ENCODE measurements around the gene PAPPA. TPM values are rescaled to one million over a fixed set of nuclear protein-coding genes. Genes with fewer than 3 reads are reported as not detected.

Gene PAPPA
- total and polyA plus RNA-seq, 5 donors, result 0.59 to 7.0 (median 2.1) TPM

DNA sequence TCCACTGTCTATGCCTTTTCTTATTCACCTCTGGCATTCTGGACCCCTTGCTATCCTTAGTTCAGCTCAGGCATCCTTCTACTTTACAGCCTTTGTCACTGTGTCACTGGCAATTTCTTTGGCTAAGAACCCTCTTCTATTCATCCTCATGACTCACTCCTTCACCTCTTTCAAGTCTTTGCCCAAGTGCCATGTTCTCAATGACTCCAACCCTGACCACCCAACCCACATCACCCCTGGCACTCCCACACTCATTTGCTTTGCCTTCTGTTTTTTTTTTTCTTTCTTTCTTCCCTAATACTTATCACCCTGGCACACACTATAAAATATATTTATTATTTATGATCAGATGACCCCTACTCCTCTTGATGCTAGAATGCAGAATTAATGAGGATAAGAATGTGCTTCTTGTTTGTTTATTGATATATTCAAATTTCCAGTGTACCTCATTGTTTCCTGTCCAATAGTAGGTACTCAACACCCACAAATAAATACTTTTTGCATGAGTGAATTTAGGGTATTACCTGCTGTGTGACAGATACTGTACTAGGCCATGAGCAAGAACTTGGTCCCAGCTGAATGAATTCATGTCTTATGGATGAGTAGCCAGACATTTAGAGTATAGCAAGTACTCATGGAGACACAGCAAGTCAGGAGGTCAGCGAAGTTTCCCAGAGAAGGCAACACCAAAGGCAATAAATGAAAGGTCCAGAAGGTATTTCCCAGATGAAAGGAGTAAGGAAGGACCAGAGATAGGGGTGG lies 236.1 kb downstream of the PAPPA start:
- ATAC-seq, result no peak
- no peak overlapping the region for H3K4me3 ChIP-seq (ENCODE audit: low read length)
- no peak for DNase-seq
- H3K27me3 ChIP-seq (ENCODE audit: control insufficient read depth, insufficient read depth), result no peaks in the 10 kb centered on the region
- 95% methylated on average over 1 of the region's 1 CpG for WGBS
- H3K4me1 ChIP-seq (ENCODE audit: control insufficient read depth, insufficient read depth, low read length), result no peaks in the 10 kb centered on the region
- H3K27ac ChIP-seq (ENCODE audit: low read length), result no peak overlapping the region
- no peaks in the 10 kb centered on the region for H3K9me3 ChIP-seq (ENCODE audit: control insufficient read depth, low read length)
- intact Hi-C loops (cut with DNase I), result no loop called here

- H3K27ac ChIP-seq (ENCODE audit: low read length), result no peak overlapping the region
- H3K4me3 ChIP-seq (ENCODE audit: low read length), result no peak overlapping the region
- DNase-seq (no peak), ATAC-seq (no peak)
- H3K4me1 ChIP-seq (ENCODE audit: control insufficient read depth, insufficient read depth, low read length), result no peaks in the 10 kb centered on the region
- no peaks in the 10 kb centered on the region for H3K27me3 ChIP-seq (ENCODE audit: control insufficient read depth, insufficient read depth)
- H3K9me3 ChIP-seq (ENCODE audit: control insufficient read depth, low read length), result no peaks in the 10 kb centered on the region
- 84% methylated on average over 7 of the region's 7 CpGs for whole genome bisulfite sequencing
- intact Hi-C loops (cut with DNase I), result no loop called here
Observed at GRCh38 chr9:116390303-116391228, 237.0 kb downstream of the PAPPA start.

- H3K9me3 ChIP-seq (ENCODE audit: control insufficient read depth, low read length), result no peaks in the 10 kb centered on the region
- no peak overlapping the region for H3K27ac ChIP-seq (ENCODE audit: low read length)
- WGBS, result 83% methylated on average over 4 of the region's 4 CpGs
- intact Hi-C loops (cut with DNase I), result no loop called here
- no peak overlapping the region for H3K4me3 ChIP-seq (ENCODE audit: low read length)
- no peaks in the 10 kb centered on the region for H3K27me3 ChIP-seq (ENCODE audit: control insufficient read depth, insufficient read depth)
- DNase-seq, result peak in 1 of 3 donors; percentile 19
- no peak for ATAC-seq
- no peaks in the 10 kb centered on the region for H3K4me1 ChIP-seq (ENCODE audit: control insufficient read depth, insufficient read depth, low read length)
Observed at GRCh38 chr9:116391306-116391900, 237.8 kb downstream of the PAPPA start.

DNA sequence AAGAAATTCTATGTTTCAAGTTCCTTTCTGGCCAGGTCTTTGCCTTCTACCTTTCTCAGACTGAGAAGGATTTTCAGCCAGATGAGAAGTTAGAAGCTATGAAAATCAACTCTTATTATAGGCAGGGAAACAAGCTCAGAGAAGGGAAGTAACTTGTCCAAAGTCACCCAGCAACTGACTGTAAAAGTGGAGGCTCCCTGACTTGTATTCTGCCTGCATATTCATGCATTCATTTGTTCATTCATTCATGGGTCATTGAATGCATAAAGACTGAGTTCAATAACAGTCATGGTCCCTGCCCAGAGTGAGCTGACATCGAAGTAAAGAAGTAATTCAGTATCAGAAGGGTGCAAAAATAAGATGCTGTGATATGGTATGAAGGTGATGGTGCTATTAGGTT lies 239.6 kb downstream of the PAPPA start:
- Histone ChIP-seq H3K27ac (ENCODE audit: low read length) (no peak overlapping the region), H3K27me3 (ENCODE audit: control insufficient read depth, insufficient read depth) (no peaks in the 10 kb centered on the region), H3K4me3 (ENCODE audit: low read length) (no peak overlapping the region), H3K9me3 (ENCODE audit: control insufficient read depth, low read length) (no peaks in the 10 kb centered on the region), H3K4me1 (ENCODE audit: control insufficient read depth, insufficient read depth, low read length) (no peaks in the 10 kb centered on the region)
- intact Hi-C loops (cut with DNase I), result no loop called here
- WGBS, result 94% methylated on average over 1 of the region's 1 CpG
- DNase-seq (no peak), ATAC-seq (no peak)

DNA sequence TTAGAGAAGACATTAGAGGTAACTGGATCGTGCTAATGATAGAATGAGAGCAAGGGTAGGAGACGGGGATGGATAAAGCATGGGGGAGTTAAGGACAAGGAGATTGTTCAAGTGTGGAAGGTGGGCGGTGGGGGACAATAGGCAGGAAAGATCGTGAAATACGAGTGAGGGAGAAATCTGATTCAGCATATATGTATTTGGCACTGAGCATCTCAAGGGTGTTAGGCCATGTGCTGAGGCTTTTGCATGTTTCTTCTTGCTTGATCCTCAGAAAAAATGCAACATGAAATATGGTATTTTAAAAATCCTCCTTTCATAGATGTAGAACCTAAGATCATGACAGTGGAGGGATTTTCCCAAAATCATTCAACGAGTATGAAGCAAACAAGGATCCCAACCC lies 240.5 kb downstream of the PAPPA start:
- WGBS, result 89% methylated on average over 6 of the region's 6 CpGs
- DNase-seq (no peak), ATAC-seq (no peak)
- no peak overlapping the region for H3K4me3 ChIP-seq (ENCODE audit: low read length)
- H3K4me1 ChIP-seq (ENCODE audit: control insufficient read depth, insufficient read depth, low read length), result no peaks in the 10 kb centered on the region
- H3K9me3 ChIP-seq (ENCODE audit: control insufficient read depth, low read length), result no peaks in the 10 kb centered on the region
- no peak overlapping the region for H3K27ac ChIP-seq (ENCODE audit: low read length)
- intact Hi-C loops (cut with DNase I), result no loop called here
- H3K27me3 ChIP-seq (ENCODE audit: control insufficient read depth, insufficient read depth), result no peaks in the 10 kb centered on the region

- 83% methylated on average over 5 of the region's 5 CpGs for WGBS
- DNase-seq, result no peak
- H3K4me3 ChIP-seq (ENCODE audit: low read length), result no peak overlapping the region
- no peaks in the 10 kb centered on the region for H3K4me1 ChIP-seq (ENCODE audit: control insufficient read depth, insufficient read depth, low read length)
- ATAC-seq, result no peak
- H3K27ac ChIP-seq (ENCODE audit: low read length), result no peak overlapping the region
- intact Hi-C loops (cut with DNase I), result no loop called here
- no peaks in the 10 kb centered on the region for H3K9me3 ChIP-seq (ENCODE audit: control insufficient read depth, low read length)
- H3K27me3 ChIP-seq (ENCODE audit: control insufficient read depth, insufficient read depth), result no peaks in the 10 kb centered on the region
Observed at GRCh38 chr9:116394894-116395698, 241.5 kb downstream of the PAPPA start.

DNA sequence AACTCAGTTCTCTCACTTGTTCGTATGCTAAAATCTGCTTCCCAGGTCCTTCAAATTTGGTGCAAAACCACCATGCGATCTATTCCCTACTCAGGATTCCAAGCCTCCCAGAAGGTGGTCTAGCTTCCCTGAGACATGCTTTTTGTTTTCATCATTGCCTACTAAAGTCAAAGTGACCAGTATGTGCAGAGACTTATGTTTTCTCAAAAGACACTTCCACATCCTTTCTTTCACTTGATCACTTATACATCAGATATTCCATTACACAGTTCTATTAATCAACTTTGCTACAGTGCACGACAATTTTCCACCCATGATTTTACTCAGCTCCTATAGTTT lies 242.1 kb downstream of the PAPPA start:
- no peak overlapping the region for H3K4me3 ChIP-seq (ENCODE audit: low read length)
- H3K4me1 ChIP-seq (ENCODE audit: control insufficient read depth, insufficient read depth, low read length), result no peaks in the 10 kb centered on the region
- H3K27me3 ChIP-seq (ENCODE audit: control insufficient read depth, insufficient read depth), result no peaks in the 10 kb centered on the region
- no peak for DNase-seq
- H3K27ac ChIP-seq (ENCODE audit: low read length), result no peak overlapping the region
- intact Hi-C loops (cut with DNase I), result no loop called here
- no peaks in the 10 kb centered on the region for H3K9me3 ChIP-seq (ENCODE audit: control insufficient read depth, low read length)
- 88% methylated on average over 3 of the region's 3 CpGs for WGBS
- no peak for ATAC-seq

DNA sequence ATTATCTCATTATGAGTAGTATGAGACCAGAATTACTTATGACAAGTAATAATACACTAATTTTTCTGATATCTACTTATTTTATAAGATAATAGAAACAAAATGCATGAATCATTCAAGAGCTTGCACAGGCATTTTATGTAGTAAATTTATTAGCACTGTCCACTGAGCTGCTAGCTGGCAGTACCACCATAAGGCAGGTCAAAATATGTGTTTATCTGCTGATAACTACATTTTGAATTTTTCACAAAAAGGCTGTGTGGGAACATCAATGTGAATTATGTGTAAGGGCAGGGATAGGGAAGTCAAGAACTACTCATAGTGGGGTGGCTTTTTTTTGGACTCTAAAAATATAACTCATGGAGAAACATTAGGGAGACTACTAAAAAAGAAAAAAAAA lies 249.6 kb downstream of the PAPPA start:
- Histone ChIP-seq H3K27me3 (ENCODE audit: control insufficient read depth, insufficient read depth) (no peaks in the 10 kb centered on the region), H3K4me3 (ENCODE audit: low read length) (no peak overlapping the region), H3K27ac (ENCODE audit: low read length) (no peak overlapping the region), H3K9me3 (ENCODE audit: control insufficient read depth, low read length) (no peaks in the 10 kb centered on the region), H3K4me1 (ENCODE audit: control insufficient read depth, insufficient read depth, low read length) (no peaks in the 10 kb centered on the region)
- intact Hi-C loops (cut with DNase I), result no loop called here
- DNase-seq (no peak), ATAC-seq (no peak)

DNA sequence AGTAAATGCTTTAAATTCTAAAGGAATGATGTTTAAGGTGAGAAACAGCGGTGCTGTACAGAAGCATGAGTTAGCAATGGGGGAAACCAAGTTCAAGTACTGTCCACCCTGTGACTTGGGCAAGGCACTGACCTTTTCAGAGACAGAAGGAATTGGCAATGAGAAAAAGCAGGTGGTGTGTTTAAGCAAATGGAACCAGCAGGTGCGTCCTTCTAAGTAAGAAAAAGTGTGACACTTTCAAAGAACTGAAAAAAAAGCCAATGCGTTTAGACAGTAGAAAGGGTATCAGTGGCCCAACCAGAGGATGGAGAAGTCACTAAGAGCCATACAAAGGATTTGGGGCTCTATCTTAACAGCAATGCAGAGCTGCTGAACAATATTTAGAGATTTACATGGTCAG lies 250.6 kb downstream of the PAPPA start:
- intact Hi-C loops (cut with DNase I), result no loop called here
- Histone ChIP-seq H3K27ac (ENCODE audit: low read length) (no peak overlapping the region), H3K4me1 (ENCODE audit: control insufficient read depth, insufficient read depth, low read length) (no peaks in the 10 kb centered on the region), H3K9me3 (ENCODE audit: control insufficient read depth, low read length) (no peaks in the 10 kb centered on the region), H3K27me3 (ENCODE audit: control insufficient read depth, insufficient read depth) (no peaks in the 10 kb centered on the region), H3K4me3 (ENCODE audit: low read length) (no peak overlapping the region)
- 92% methylated on average over 3 of the region's 3 CpGs for WGBS
- ATAC-seq (no peak), DNase-seq (no peak)

DNA sequence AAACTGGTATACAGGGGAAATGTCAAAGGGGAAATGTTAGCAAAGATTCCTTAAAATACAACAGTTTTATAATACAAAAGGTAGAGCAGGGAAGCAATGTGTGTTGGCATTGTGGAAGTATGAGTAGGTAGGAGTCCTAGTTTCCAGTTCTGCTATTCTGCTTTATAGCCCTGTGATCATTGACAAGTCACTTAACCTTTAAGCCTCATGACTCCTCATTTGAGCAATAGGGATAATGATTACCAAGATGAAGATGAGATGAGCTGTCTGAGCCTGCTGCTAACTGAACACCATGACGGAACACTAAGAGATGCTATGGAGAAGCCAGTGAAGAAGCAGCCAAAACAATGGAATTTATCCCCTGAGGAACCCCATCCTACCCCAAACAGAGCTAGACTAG lies 251.7 kb downstream of the PAPPA start:
- H3K9me3 ChIP-seq (ENCODE audit: control insufficient read depth, low read length), result no peaks in the 10 kb centered on the region

More for the DNA sequence above, 251.7 kb downstream of the PAPPA start:
- Histone ChIP-seq H3K4me1 (ENCODE audit: control insufficient read depth, insufficient read depth, low read length) (no peaks in the 10 kb centered on the region), H3K27ac (ENCODE audit: low read length) (no peak overlapping the region), H3K27me3 (ENCODE audit: control insufficient read depth, insufficient read depth) (no peaks in the 10 kb centered on the region), H3K4me3 (ENCODE audit: low read length) (no peak overlapping the region)
- no peak for DNase-seq
- WGBS, result 92% methylated on average over 1 of the region's 1 CpG
- no peak for ATAC-seq
- intact Hi-C loops (cut with DNase I), result no loop called here
